ENCODE results near the gene RB1. TPM values are rescaled to one million over a fixed set of nuclear protein-coding genes. Genes with fewer than 3 reads are reported as not detected.

The RB1 gene
- polyA plus RNA-seq, 1 donor from 2014 or later, result 29.5 TPM

DNA sequence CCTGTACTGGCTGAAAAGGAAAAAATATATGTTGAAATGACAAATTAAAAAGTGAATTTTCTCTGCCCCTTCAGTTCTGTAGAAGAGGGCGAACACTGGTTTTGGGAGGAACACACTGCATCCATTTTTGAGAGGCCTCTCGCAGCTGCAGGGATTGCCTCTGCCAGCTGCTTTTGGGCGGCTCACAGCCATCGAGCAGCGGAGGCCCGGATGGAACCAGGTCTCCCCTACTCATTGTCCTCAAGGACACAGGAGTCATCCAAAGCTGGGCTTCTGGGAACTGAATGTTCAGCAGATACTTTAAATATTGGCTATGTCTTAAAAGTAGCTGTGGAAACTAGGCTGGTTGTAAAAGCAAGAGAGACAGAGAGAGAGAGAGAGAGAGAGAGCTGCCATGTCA is 212.2 kb downstream of the RB1 start:
- H3K79me2 ChIP-seq (replicated peaks; ENCODE audit: insufficient read depth, low read length), result no peaks in the 10 kb centered on the region
- no peak overlapping the region for H3K27ac ChIP-seq (ENCODE audit: low read length)
- H4K20me1 ChIP-seq (ENCODE audit: insufficient read depth), result no peaks in the 10 kb centered on the region
- H2AFZ ChIP-seq (ENCODE audit: low read depth, low read length), result no peak overlapping the region
- no peaks in the 10 kb centered on the region for H3F3A ChIP-seq (ENCODE audit: insufficient read depth, low read length, poor library complexity, severe bottlenecking)
- H3K27me3 ChIP-seq (ENCODE audit: insufficient read depth, low read depth, low read length), result no peaks in the 10 kb centered on the region
- H3K4me3 ChIP-seq (ENCODE audit: low read length), result no peak overlapping the region
- H3K9me3 ChIP-seq (ENCODE audit: low read length), result no peaks in the 10 kb centered on the region
- TF ChIP-seq MXI1 (conservative IDR thresholded peaks at IDR 0.05; ENCODE audit: poor library complexity, severe bottlenecking) (no peak), EZH2 (IDR thresholded peaks at IDR 0.05; ENCODE audit: borderline replicate concordance, insufficient read depth, low read length, poor library complexity, severe bottlenecking) (no peak), SMC3 (conservative IDR thresholded peaks at IDR 0.05; ENCODE audit: poor library complexity) (no peak), TAF1 (IDR thresholded peaks at IDR 0.05; ENCODE audit: low read depth) (no peak), EP300 (conservative IDR thresholded peaks at IDR 0.05; ENCODE audit: poor library complexity, severe bottlenecking) (no peak), POLR2AphosphoS5 (IDR thresholded peaks at IDR 0.05) (no peak)
- TF ChIP-seq, protein P1, sequence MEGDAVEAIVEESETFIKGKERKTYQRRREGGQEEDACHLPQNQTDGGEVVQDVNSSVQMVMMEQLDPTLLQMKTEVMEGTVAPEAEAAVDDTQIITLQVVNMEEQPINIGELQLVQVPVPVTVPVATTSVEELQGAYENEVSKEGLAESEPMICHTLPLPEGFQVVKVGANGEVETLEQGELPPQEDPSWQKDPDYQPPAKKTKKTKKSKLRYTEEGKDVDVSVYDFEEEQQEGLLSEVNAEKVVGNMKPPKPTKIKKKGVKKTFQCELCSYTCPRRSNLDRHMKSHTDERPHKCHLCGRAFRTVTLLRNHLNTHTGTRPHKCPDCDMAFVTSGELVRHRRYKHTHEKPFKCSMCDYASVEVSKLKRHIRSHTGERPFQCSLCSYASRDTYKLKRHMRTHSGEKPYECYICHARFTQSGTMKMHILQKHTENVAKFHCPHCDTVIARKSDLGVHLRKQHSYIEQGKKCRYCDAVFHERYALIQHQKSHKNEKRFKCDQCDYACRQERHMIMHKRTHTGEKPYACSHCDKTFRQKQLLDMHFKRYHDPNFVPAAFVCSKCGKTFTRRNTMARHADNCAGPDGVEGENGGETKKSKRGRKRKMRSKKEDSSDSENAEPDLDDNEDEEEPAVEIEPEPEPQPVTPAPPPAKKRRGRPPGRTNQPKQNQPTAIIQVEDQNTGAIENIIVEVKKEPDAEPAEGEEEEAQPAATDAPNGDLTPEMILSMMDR (IDR thresholded peaks at IDR 0.05; ENCODE audit: poor library complexity, severe bottlenecking), result no peak
- TF ChIP-seq, protein P2, sequence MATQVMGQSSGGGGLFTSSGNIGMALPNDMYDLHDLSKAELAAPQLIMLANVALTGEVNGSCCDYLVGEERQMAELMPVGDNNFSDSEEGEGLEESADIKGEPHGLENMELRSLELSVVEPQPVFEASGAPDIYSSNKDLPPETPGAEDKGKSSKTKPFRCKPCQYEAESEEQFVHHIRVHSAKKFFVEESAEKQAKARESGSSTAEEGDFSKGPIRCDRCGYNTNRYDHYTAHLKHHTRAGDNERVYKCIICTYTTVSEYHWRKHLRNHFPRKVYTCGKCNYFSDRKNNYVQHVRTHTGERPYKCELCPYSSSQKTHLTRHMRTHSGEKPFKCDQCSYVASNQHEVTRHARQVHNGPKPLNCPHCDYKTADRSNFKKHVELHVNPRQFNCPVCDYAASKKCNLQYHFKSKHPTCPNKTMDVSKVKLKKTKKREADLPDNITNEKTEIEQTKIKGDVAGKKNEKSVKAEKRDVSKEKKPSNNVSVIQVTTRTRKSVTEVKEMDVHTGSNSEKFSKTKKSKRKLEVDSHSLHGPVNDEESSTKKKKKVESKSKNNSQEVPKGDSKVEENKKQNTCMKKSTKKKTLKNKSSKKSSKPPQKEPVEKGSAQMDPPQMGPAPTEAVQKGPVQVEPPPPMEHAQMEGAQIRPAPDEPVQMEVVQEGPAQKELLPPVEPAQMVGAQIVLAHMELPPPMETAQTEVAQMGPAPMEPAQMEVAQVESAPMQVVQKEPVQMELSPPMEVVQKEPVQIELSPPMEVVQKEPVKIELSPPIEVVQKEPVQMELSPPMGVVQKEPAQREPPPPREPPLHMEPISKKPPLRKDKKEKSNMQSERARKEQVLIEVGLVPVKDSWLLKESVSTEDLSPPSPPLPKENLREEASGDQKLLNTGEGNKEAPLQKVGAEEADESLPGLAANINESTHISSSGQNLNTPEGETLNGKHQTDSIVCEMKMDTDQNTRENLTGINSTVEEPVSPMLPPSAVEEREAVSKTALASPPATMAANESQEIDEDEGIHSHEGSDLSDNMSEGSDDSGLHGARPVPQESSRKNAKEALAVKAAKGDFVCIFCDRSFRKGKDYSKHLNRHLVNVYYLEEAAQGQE (IDR thresholded peaks at IDR 0.05; ENCODE audit: borderline replicate concordance), result no peak
- H3K4me2 ChIP-seq (ENCODE audit: low read length), result no peak overlapping the region
- no peaks in the 10 kb centered on the region for H3K36me3 ChIP-seq (ENCODE audit: insufficient read depth, low read length)
- no peak overlapping the region for H3K9ac ChIP-seq (ENCODE audit: low read length)
- no peaks in the 10 kb centered on the region for H3K9me2 ChIP-seq (ENCODE audit: insufficient read depth, low read length)

DNA sequence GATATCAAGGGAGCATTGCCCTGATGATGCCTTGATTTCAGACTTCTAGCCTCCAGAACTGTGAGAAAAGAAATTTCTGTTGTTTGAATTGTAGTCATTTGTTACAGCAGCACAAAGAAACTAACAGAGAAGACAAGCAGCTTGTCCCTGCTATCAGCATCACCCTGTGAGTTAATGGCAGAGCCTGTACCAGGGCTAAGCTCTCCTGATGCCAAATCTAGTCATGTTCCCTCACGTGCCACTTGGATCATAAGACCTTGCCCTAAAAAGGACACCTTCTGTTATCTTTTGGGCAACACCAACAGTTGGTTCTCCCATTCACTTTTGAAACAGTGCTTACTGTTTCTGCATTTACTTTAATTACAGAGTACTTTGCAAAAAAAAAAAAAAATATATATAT is 214.5 kb downstream of the RB1 start:
- H4K20me1 ChIP-seq (ENCODE audit: insufficient read depth), result no peaks in the 10 kb centered on the region
- no peak overlapping the region for H3K4me3 ChIP-seq (ENCODE audit: low read length)
- TF ChIP-seq EP300 (conservative IDR thresholded peaks at IDR 0.05; ENCODE audit: poor library complexity, severe bottlenecking) (no peak), EZH2 (IDR thresholded peaks at IDR 0.05; ENCODE audit: borderline replicate concordance, insufficient read depth, low read length, poor library complexity, severe bottlenecking) (no peak), MXI1 (conservative IDR thresholded peaks at IDR 0.05; ENCODE audit: poor library complexity, severe bottlenecking) (no peak), RAD21 (conservative IDR thresholded peaks at IDR 0.05) (no peak), SMC3 (conservative IDR thresholded peaks at IDR 0.05; ENCODE audit: poor library complexity) (no peak), POLR2AphosphoS5 (IDR thresholded peaks at IDR 0.05) (no peak), TAF1 (IDR thresholded peaks at IDR 0.05; ENCODE audit: low read depth) (no peak)
- TF ChIP-seq, protein P1 (IDR thresholded peaks at IDR 0.05; ENCODE audit: poor library complexity, severe bottlenecking), result no peak
- TF ChIP-seq, protein P2 (IDR thresholded peaks at IDR 0.05; ENCODE audit: borderline replicate concordance), result no peak
- H3K27me3 ChIP-seq (ENCODE audit: insufficient read depth, low read depth, low read length), result no peaks in the 10 kb centered on the region
- no peaks in the 10 kb centered on the region for H3K9me3 ChIP-seq (ENCODE audit: low read length)
- no peak overlapping the region for H3K9ac ChIP-seq (ENCODE audit: low read length)
- H3K4me2 ChIP-seq (ENCODE audit: low read length), result no peak overlapping the region
- no peaks in the 10 kb centered on the region for H3K79me2 ChIP-seq (replicated peaks; ENCODE audit: insufficient read depth, low read length)
- no peaks in the 10 kb centered on the region for H3K9me2 ChIP-seq (ENCODE audit: insufficient read depth, low read length)
- no peaks in the 10 kb centered on the region for H3K36me3 ChIP-seq (ENCODE audit: insufficient read depth, low read length)
- H3K27ac ChIP-seq (ENCODE audit: low read length), result no peak overlapping the region
- H3F3A ChIP-seq (ENCODE audit: insufficient read depth, low read length, poor library complexity, severe bottlenecking), result no peaks in the 10 kb centered on the region
- no peak overlapping the region for H2AFZ ChIP-seq (ENCODE audit: low read depth, low read length)

Measured in neural cell (in vitro differentiated cells).